ENCODE results near the gene NDUFC1.

NDUFC1 gene

DNA sequence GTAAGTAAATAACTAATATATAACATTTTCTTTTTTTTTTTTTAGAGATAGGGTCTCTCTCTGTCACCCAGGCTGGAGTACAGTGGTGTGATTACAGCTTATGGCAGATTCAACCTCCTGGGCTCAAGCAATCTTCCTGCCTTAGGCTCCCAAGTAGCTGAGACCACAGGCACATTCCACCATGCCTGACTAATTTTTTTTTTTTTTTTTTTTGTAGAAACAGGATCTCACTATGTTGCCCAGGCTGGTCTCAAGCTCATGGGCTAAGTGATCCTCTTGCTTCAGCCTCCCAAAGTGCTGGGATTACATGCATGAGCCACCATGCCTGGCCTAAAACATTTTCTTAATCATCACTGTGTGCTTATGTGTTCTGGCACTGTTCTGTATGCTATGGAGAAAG, 55.0 kb downstream of the NDUFC1 start:
- DNase-seq = no peak

DNA sequence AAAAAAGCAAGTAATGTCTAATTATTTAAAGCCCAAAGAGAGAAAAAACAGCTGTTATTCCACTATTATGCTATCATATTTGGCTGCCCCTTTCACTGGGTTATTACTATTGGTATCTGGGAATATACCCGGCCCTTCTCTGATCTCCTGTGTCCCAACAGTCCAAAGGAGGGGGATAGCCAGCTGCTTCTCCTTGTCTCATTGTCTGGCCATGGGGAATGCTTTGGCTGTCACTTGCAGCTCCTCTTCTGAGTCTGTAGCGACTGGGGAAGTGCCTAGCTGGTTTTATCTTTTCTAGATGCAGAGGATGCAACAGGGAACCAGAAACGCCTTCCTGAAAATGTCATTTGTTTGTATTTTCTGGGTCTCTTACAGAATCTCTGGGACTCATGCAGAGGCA, 56.1 kb downstream of the NDUFC1 start:
- no peak for DNase-seq

DNA sequence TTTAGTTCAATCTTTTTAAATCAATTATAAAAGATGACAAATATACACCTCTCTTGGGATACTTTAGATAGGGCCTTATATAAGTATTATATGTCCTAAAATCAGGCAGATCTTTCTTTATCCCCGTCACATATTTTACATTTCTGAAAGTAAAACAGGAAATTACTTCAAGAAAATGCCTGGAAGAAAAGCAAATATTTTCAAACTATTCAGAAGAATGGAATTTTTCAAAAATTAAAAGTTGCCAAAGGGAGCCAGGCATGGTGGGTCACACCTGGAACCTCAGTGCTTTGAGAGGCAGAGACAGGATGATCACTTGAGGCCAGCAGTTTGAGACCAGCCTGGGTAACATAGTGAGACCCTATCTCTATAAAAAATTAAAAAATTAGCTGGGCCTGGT, 56.7 kb downstream of the NDUFC1 start:
- no peak for DNase-seq

DNA sequence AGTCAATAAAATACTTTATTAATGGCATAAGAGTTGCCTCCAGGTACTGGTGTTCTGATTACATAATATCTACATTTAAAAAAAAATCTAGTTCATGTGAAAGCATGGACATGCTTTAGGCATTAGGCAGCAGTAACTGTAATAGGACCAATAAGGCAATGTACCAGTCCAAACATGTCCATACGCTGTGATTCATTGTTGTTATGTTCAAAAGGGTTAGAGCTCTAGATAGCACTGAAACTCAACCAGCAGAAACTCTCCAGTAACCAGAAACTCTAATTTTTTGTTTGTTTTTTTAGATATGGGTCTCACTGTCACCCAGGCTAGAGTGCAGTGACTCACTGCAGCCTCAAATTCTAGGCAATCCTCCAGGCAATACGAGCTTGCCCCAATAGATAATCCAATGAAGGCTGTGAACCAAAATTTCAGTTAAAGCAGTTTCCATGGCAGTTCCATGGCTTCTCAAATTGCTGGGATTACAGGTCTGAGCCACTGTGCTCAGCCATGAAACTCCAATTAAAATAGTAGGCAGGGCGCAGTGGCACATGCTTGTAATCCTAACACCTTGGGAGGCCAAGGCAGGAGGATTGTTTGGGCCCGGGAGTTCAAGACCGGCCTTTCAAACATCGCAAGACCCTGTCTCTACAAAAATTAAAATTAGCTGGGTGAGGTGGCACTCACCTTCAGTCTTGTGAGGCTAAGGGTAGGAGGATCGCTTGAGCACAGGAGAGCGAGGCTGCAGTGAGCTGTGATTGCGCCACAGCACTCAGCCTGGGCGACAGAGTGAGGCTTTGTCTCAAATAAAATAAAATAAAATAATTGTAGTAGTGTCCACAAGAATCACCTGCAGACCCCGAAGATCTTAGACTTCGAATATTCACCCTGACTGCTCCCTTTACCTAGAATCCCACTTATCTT, 58.6 kb downstream of the NDUFC1 start:
- no peak for DNase-seq

DNA sequence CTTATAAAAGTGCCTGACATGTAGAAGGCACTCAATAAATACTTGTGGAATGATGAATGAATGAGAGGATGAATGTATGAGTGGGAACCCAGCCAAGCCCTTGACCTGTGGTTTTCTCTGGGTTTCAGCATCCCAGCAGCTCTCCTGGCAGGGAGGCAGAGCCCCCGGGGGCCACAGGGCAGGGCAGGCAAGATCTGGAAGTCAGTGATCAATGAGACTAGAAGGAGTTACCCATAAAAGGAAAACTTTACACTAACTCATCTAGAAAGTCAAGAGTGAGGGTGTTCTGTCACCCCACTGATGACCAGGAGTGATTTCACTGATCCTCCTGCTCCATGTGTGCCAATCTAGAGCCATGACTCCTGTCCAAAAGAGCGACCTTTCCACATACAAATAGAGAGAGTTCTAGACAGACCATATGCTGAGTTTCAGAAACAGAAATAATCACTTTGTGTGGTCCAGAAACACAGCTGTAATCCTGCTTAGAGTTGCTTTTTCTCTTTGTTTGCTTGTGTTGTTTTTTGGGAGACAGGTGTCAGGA, 59.7 kb downstream of the NDUFC1 start:
- no peak for DNase-seq

DNA sequence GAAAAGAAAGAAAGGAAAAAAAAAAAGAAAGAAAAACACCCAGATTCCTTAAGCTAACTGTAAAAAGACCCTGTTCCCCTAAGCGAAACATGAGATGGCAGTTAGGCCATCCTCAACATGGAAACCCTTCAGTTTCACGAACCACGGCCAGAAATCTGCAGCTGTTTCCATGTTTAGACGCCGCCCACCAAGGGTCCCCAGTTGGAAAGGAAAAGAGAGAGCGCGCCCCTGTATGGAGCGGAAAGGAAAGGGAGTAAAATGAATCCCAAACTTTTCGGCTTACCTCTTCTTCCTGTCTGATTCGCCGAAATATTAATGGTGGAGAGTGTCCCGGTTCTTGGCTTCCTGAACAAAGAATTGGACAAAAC, 60.5 kb downstream of the NDUFC1 start:
- no peak for DNase-seq

DNA sequence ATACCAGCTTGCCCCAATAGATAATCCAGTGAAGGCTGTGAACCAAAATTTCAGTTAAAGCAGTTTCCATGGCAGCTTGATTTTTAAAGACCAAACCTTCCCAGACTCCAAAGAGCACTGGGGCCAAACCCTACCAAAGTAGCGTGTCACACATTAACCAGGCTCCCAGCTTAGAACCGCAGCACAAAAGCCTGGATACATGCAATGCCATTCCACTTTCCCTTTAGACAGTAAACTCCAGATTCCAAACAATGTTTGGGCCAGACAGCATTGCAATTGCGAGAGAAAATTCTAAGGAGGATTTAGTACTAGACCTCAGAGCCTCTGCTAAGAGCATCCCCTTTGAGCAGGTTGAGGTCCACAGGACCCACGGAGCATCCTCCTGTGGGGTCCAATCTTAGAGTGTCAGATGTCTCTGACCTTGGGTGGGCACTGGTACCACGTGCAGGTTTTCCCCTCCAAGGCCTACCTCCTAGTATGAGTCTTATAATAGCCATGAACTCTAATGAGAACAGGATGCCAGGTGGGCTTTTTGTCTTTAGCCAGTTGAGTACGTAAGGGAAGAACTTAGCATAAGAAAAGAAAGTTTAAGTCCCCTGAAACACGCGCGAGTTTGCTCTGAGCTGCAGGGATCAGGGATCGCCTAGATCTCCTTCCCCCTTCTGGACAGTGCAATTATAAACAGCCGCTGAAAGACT, 61.0 kb downstream of the NDUFC1 start:
- no peak for DNase-seq
